Activated naive CD8-positive, alpha-beta T cell treated with anti-CD3 and anti-CD28 coated beads, Interleukin-2, amount 10 ng/mL, durations not matched to agents 7 days and 5 days (primary cell): Measurements from ENCODE around the gene FBXL19. TPM values are rescaled to one million over a fixed set of nuclear protein-coding genes. Genes with fewer than 3 reads are reported as not detected.
A peak's percentile ranks its signal among the peaks of the same experiment; 100 is the strongest.

ENCODE experiments used
- ATAC-seq: fragments of 150-1000 bp; cut with Tn5 transposase; one replicate; pipeline ENCODE4 v1.10.0; 2021; ENCODE audit warnings: low read depth, moderate library complexity
- POLR2A ChIA-PET: fragments of 350-600 bp; sonication (Branson Sonifier 250); formaldehyde crosslinking; loops from one replicate; lab custom pipeline; 2021; ENCODE audit warnings: antibody characterized with exemption; lab: Charles Lee
- DNase-seq: peaks from one replicate; pipeline ENCODE4 v3.0.0; 2021
- H3K27ac Mint-ChIP-seq: one replicate; pipeline ENCODE4 v1.8.0; 2022; ENCODE audit warnings: mild to moderate bottlenecking, mixed read lengths
- H3K27me3 Mint-ChIP-seq: one replicate; pipeline ENCODE4 v1.8.0; 2022; ENCODE audit warnings: mild to moderate bottlenecking, moderate library complexity, mixed read lengths
- H3K36me3 Mint-ChIP-seq: one replicate; pipeline ENCODE4 v1.8.0; 2021; ENCODE audit warnings: mild to moderate bottlenecking, mixed read lengths
- H3K4me1 Mint-ChIP-seq: one replicate; pipeline ENCODE4 v1.8.0; 2021; ENCODE audit warnings: mixed read lengths
- H3K4me3 Mint-ChIP-seq: one replicate; pipeline ENCODE4 v1.8.0; 2022; ENCODE audit warnings: mild to moderate bottlenecking, moderate library complexity, mixed read lengths
- H3K9me3 Mint-ChIP-seq: one replicate; pipeline ENCODE4 v1.8.0; 2021; ENCODE audit warnings: mixed read lengths
- total RNA-seq, 2 experiments: library from RNA; stranded (reverse); gene quantifications; one replicate each; pipeline ENCODE4 v1.2.3, GENCODE V29; 2021

The FBXL19 gene
- total RNA-seq, 2 experiments from 2014 or later, result 20.1 to 24.4 TPM

GRCh38 chr16:30899794-30900193 lies 23.6 kb upstream of the FBXL19 start:
- Mint-ChIP-seq H3K9me3 (peaks cover 3% of the 10 kb centered on the region), H3K27ac (no peak overlapping the region), H3K36me3 (peaks cover 3% of the 10 kb centered on the region), H3K27me3 (no peaks in the 10 kb centered on the region), H3K4me3 (no peak overlapping the region), H3K4me1 (peaks cover 51% of the 10 kb centered on the region)
- no peak for DNase-seq
- ATAC-seq, result no peak
- POLR2A ChIA-PET, result interaction anchor here (3.6 kb wide), 2 partner anchors 25 to 54 kb away, joined by 50 to 82 read pairs; no protein-coding TSS in a partner anchor

DNA sequence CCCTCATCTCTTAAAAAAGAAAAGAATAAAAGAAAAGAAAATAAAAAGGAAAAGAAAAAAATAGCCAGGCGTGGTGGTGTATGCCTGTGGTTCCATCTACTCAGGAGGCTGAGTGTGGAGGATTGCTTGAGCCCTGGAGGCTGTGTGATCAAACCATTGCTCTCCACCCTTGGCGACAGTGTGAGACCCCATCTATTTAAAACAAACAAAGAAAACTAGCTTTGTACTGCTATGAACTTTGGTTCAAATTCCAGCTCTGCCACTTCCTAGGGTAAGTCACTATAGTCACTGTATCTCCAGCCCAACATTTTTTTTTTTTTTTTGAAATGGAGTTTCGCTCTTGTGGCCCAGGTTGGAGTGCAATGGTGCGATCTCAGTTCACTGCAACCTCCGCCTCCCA lies 22.8 kb upstream of the FBXL19 start:
- Mint-ChIP-seq H3K27me3 (no peaks in the 10 kb centered on the region), H3K4me3 (no peak overlapping the region), H3K4me1 (peaks cover 48% of the 10 kb centered on the region), H3K27ac (peak overlapping the region; percentile 77), H3K36me3 (peaks cover 3% of the 10 kb centered on the region), H3K9me3 (peaks cover 3% of the 10 kb centered on the region)
- ATAC-seq (no peak), DNase-seq (no peak)
- POLR2A ChIA-PET, result interaction anchor here (0.6 to 3.6 kb wide), 11 partner anchors 8 to 715 kb away, joined by 3 to 82 read pairs (median 7); partner anchors contain the start of genes BCL7C and PHKG2

DNA sequence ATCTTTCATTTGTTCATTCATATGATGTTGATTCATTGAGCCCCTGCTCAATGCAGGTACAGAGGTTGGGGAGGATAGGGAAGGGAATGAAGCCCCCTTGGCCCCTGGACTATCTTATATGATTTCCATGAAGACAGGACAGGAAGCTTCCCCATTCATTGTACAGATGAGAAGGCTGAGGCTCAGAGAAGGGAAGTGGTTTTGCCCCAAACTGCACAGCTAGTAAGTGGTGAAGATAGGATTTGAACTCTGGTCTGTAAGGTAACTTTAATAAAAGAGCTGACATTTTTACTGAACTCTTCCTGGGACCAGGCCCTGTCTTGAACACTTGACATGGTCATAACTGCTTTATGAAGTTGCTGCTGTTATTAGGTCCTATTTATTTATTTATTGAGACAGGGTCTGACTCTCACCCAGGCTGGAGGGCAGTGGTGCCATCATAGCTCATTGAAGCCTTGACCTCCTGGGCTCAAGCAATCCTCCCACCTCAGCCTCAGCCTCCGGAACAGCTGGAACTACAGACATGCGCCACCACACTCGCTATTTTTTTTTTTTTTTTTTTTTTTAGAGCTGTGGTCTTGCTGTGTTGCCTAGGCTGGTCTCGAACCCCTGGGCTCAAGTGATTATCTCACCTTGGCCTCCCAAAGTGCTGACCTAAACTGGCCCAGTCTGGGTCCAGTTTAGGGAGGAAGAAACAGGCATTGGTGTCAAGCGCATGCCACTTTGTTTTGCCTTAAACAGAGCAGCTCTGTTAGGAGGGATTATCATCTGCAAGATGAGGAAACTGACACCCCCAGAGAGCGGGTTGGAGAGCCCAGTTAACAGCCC lies 22.0 kb upstream of the FBXL19 start:
- H3K27me3 Mint-ChIP-seq, result no peaks in the 10 kb centered on the region
- ATAC-seq, result peak; percentile 11
- no peak for DNase-seq
- peak overlapping the region; percentile 77 for H3K27ac Mint-ChIP-seq
- POLR2A ChIA-PET, result interaction anchor here (0.6 to 3.6 kb wide), 20 partner anchors 9 to 716 kb away, joined by 3 to 82 read pairs (median 5); partner anchors contain the start of genes BCL7C, KAT8, ORAI3 and PHKG2
- H3K36me3 Mint-ChIP-seq, result peaks cover 3% of the 10 kb centered on the region
- peak overlapping the region; percentile 77 for H3K4me3 Mint-ChIP-seq
- H3K9me3 Mint-ChIP-seq, result peaks cover 3% of the 10 kb centered on the region
- H3K4me1 Mint-ChIP-seq, result peaks cover 42% of the 10 kb centered on the region

DNA sequence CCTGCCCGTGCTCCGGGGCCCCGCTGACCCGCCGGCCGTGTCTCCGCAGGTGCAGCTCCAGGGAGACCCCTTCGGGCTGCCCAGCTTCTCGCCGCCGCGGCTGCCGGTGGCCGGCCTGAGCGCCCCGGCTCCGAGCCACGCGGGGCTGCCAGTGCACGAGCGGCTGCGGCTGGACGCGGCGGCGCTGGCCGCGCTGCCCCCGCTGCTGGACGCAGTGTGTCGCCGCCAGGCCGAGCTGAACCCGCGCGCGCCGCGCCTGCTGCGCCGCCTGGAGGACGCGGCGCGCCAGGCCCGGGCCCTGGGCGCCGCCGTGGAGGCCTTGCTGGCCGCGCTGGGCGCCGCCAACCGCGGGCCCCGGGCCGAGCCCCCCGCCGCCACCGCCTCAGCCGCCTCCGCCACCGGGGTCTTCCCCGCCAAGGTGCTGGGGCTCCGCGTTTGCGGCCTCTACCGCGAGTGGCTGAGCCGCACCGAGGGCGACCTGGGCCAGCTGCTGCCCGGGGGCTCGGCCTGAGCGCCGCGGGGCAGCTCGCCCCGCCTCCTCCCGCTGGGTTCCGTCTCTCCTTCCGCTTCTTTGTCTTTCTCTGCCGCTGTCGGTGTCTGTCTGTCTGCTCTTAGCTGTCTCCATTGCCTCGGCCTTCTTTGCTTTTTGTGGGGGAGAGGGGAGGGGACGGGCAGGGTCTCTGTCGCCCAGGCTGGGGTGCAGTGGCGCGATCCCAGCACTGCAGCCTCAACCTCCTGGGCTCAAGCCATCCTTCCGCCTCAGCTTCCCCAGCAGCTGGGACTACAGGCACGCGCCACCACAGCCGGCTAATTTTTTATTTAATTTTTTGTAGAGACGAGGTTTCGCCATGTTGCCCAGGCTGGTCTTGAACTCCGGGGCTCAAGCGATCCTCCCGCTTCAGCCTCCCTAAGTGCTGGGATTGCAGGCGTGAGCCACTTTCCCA lies 21.1 kb upstream of the FBXL19 start:
- POLR2A ChIA-PET, result interaction anchor here (0.6 to 3.6 kb wide), 21 partner anchors 10 to 252 kb away, joined by 3 to 82 read pairs (median 5); partner anchors contain the start of genes BCL7C, FBXL19, KAT8 and ORAI3
- DNase-seq, result peak; percentile 87
- peak overlapping the region; percentile 100 for H3K27ac Mint-ChIP-seq
- H3K27me3 Mint-ChIP-seq, result no peaks in the 10 kb centered on the region
- peak overlapping the region; percentile 99 for H3K4me3 Mint-ChIP-seq
- H3K4me1 Mint-ChIP-seq, result peaks cover 36% of the 10 kb centered on the region
- H3K36me3 Mint-ChIP-seq, result peaks cover 3% of the 10 kb centered on the region
- ATAC-seq, result peak; percentile 77
- peaks cover 3% of the 10 kb centered on the region for H3K9me3 Mint-ChIP-seq

DNA sequence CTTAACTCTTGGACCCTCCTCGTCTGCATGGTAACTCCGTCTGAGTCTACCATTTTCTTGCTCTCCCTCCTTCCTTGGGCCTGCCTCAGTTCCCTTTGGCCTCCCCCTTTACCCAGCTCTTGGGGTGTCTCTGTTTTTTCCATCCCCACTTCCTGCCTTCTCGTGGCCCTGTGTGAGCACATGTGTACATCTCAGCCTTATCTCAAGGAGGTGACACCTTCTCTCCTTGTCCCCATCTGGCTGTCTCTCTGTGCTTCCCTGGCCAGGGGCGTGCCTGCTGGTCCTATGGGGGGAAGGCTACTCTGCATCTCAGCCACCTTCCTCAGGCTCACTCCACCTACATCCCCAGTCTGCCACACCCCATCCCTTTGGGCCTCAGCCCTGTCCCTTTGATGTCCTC lies 20.4 kb upstream of the FBXL19 start:
- DNase-seq, result peak; percentile 60
- Mint-ChIP-seq H3K4me3 (peak overlapping the region; percentile 99), H3K36me3 (peaks cover 3% of the 10 kb centered on the region), H3K27ac (peak overlapping the region; percentile 100), H3K9me3 (peaks cover 3% of the 10 kb centered on the region), H3K27me3 (no peaks in the 10 kb centered on the region), H3K4me1 (peaks cover 41% of the 10 kb centered on the region)
- POLR2A ChIA-PET, result interaction anchor here (0.5 to 3.6 kb wide), 13 partner anchors 10 to 1152 kb away, joined by 3 to 82 read pairs (median 5); partner anchors contain the start of genes BCL7C, ORAI3 and PHKG2
- peak; percentile 42 for ATAC-seq

- peaks cover 3% of the 10 kb centered on the region for H3K36me3 Mint-ChIP-seq
- POLR2A ChIA-PET, result interaction anchor here (0.5 to 3.6 kb wide), 9 partner anchors 11 to 1152 kb away, joined by 3 to 50 read pairs (median 6); partner anchors contain the start of genes BCL7C and PHKG2
- no peaks in the 10 kb centered on the region for H3K27me3 Mint-ChIP-seq
- ATAC-seq, result peak; percentile 8
- H3K4me3 Mint-ChIP-seq, result peak overlapping the region; percentile 53
- no peak for DNase-seq
- H3K4me1 Mint-ChIP-seq, result peaks cover 41% of the 10 kb centered on the region
- peaks cover 3% of the 10 kb centered on the region for H3K9me3 Mint-ChIP-seq
- H3K27ac Mint-ChIP-seq, result peak overlapping the region; percentile 100
These were observed 19.8 kb upstream of the FBXL19 start for GRCh38 chr16:30903596-30903995.

DNA sequence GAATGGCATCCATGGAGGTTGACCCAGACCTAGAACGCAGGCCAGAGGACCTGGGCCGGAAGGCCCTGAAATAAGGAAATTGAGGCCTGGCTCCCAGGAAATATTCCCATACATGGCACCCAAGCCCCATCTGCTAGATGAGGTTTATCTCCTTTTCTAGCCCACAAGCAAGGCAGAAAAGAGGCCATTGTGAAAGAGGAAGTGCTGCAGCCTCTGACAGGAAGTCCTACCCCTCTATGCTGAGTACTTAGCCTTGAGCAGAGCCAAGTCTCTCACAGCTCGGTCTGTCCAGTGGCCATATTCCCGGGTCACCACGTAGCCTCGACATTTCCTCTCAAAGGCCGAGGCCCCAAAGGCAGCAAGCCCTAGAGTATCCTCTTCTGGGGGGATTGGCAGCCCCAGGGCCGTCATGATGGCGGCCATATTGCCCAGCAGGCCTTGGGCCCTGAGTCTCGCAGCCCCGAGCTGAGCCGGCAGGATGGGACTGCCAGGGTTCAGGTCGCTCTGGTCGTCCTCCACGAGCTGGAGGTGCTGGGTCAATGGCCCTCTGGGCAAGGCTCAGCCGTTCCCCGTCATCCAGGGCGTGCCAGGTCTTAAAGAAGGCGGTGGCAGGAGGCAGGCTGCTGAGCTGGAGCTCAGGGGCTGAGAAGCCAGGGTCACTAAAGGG lies 19.1 kb upstream of the FBXL19 start:
- no peak for DNase-seq
- Mint-ChIP-seq H3K4me3 (no peak overlapping the region), H3K27me3 (no peaks in the 10 kb centered on the region), H3K9me3 (peaks cover 3% of the 10 kb centered on the region), H3K36me3 (peaks cover 3% of the 10 kb centered on the region), H3K27ac (peak overlapping the region; percentile 100), H3K4me1 (peaks cover 41% of the 10 kb centered on the region)
- POLR2A ChIA-PET, result interaction anchor here (0.8 to 3.0 kb wide), 3 partner anchors 29 to 156 kb away, joined by 3 to 11 read pairs (median 4); partner anchors contain the start of gene PHKG2
- ATAC-seq, result no peak

- Mint-ChIP-seq H3K27ac (no peak overlapping the region), H3K4me1 (peaks cover 25% of the 10 kb centered on the region), H3K36me3 (peaks cover 3% of the 10 kb centered on the region), H3K9me3 (peaks cover 3% of the 10 kb centered on the region), H3K27me3 (no peaks in the 10 kb centered on the region), H3K4me3 (no peak overlapping the region)
- ATAC-seq, result no peak
- no peak for DNase-seq
- POLR2A ChIA-PET, result interaction anchor here (1.2 kb wide), 1 partner anchor 32 kb away, joined by 4 read pairs; no protein-coding TSS in a partner anchor
These were observed 16.3 kb upstream of the FBXL19 start for GRCh38 chr16:30907064-30907463.

- Mint-ChIP-seq H3K9me3 (no peaks in the 10 kb centered on the region), H3K27ac (no peak overlapping the region), H3K36me3 (no peaks in the 10 kb centered on the region), H3K27me3 (no peaks in the 10 kb centered on the region), H3K4me3 (no peak overlapping the region), H3K4me1 (peaks cover 6% of the 10 kb centered on the region)
- ATAC-seq, result no peak
- DNase-seq, result no peak
- POLR2A ChIA-PET, result no interaction called here
These were observed 12.8 kb upstream of the FBXL19 start for GRCh38 chr16:30910427-30911029.

DNA sequence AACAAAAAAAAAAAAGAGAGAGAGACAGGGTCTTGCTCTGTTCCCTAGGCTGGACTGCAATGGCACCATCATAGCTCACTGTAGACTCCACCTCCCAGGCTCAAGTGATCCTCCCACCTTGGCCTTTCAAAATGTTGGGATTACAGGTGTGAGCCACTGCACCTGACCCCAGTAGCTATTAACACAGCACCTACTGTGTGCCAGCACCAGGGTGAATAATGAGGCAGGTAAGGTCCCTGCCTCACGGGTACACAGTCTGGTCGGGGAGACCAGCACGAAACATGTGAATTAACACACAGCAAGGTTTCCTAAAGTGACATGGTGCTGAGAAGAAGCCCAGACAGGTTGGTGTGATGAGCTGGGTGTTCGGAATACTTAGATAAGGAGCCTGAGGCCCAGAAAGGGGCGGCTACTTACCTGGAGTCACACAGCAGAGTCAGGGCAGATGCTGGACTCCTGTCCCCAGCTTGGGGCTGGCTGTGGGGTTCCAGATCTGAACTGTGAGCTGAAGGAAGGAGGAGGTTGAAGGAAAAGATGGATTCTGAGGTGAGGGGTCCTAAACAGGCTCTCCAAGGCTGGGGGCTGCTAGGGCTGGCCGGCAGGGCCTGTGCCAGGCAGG lies 10.5 kb upstream of the FBXL19 start:
- no peaks in the 10 kb centered on the region for H3K9me3 Mint-ChIP-seq
- peaks cover 2% of the 10 kb centered on the region for H3K27me3 Mint-ChIP-seq
- DNase-seq, result no peak
- no peak overlapping the region for H3K27ac Mint-ChIP-seq
- no peaks in the 10 kb centered on the region for H3K36me3 Mint-ChIP-seq
- H3K4me3 Mint-ChIP-seq, result no peak overlapping the region
- ATAC-seq, result no peak
- POLR2A ChIA-PET, result interaction anchor here (0.6 to 0.7 kb wide), 3 partner anchors 68 to 185 kb away, joined by 3 to 4 read pairs (median 4); no protein-coding TSS in a partner anchor
- peaks cover 1% of the 10 kb centered on the region for H3K4me1 Mint-ChIP-seq

- DNase-seq, result no peak
- no peak overlapping the region for H3K4me3 Mint-ChIP-seq
- H3K9me3 Mint-ChIP-seq, result no peaks in the 10 kb centered on the region
- H3K27ac Mint-ChIP-seq, result no peak overlapping the region
- no peaks in the 10 kb centered on the region for H3K36me3 Mint-ChIP-seq
- ATAC-seq, result no peak
- H3K4me1 Mint-ChIP-seq, result no peaks in the 10 kb centered on the region
- H3K27me3 Mint-ChIP-seq, result peaks cover 4% of the 10 kb centered on the region
- POLR2A ChIA-PET, result no interaction called here
These were observed 8.5 kb upstream of the FBXL19 start for GRCh38 chr16:30914830-30915229.
